HG03575 (cell line): ENCODE data around the gene SFT2D1.
A peak's percentile ranks its signal among the peaks of the same experiment; 100 is the strongest.

Source experiments
- ATAC-seq: cut with Tn5 transposase; IDR thresholded peaks from one replicate; pipeline ENCODE4 v1.9.1; 2021; ENCODE audit not compliant: unreplicated experiment, insufficient number of reproducible peaks, low FRiP score; ENCODE audit errors: extremely low read depth

SFT2D1 gene

GRCh38 chr6:166341464-166341863 lies 881 bp downstream of the SFT2D1 start:
- ATAC-seq = no peak

- no peak for ATAC-seq
Observed at GRCh38 chr6:166338854-166339253, 3.5 kb downstream of the SFT2D1 start.

GRCh38 chr6:166336847-166337246 lies 5.5 kb downstream of the SFT2D1 start:
- no peak for ATAC-seq

- ATAC-seq = no peak
Observed at GRCh38 chr6:166335378-166336302, 6.7 kb downstream of the SFT2D1 start.

- no peak for ATAC-seq
Observed at GRCh38 chr6:166334878-166335277, 7.5 kb downstream of the SFT2D1 start.

GRCh38 chr6:166333172-166333995 lies 9.0 kb downstream of the SFT2D1 start:
- peak; percentile 55 for ATAC-seq

- ATAC-seq = no peak
Observed at GRCh38 chr6:166331503-166332415, 10.6 kb downstream of the SFT2D1 start.

GRCh38 chr6:166330612-166331011 lies 11.7 kb downstream of the SFT2D1 start:
- ATAC-seq = no peak

GRCh38 chr6:166325383-166326042 lies 16.8 kb downstream of the SFT2D1 start:
- ATAC-seq = peak; percentile 43

GRCh38 chr6:166323395-166323794 lies 18.9 kb downstream of the SFT2D1 start:
- no peak for ATAC-seq

- no peak for ATAC-seq
Observed at GRCh38 chr6:166318649-166319600, 23.4 kb downstream of the SFT2D1 start.

- ATAC-seq = no peak
Observed at GRCh38 chr6:166318227-166318626, 24.1 kb downstream of the SFT2D1 start.

GRCh38 chr6:166317261-166318212 lies 24.8 kb downstream of the SFT2D1 start:
- ATAC-seq = no peak

- no peak for ATAC-seq
Observed at GRCh38 chr6:166315436-166315835, 26.9 kb downstream of the SFT2D1 start.

- ATAC-seq = no peak
Observed at GRCh38 chr6:166314454-166314853, 27.9 kb downstream of the SFT2D1 start.

- no peak for ATAC-seq
Observed at GRCh38 chr6:166313255-166314070, 28.9 kb downstream of the SFT2D1 start.
